Measurements from ENCODE around the gene FBXO36.

DNA sequence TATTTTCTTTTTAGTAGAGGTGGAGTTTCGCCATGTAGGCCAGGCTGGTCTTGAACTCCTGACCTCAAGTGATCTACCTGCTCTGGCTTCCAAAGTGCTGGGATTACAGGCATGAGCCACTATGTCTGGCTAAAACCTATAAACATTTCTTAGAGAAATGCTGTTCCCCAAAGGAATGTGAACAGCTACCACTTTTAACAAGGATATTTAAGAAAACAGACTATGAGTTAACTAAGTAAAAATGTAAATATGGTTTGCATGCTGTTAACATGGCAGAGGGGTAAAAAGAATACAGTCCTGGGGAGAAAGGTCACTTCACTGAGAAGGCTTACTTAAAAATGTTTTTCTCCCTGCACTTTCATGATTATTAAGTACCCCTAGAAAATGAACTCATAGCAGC, 89.3 kb downstream of the FBXO36 start:
- no peak for TF ChIP-seq POLR2A (IDR thresholded peaks at IDR 0.05)
- TF ChIP-seq, protein P1, sequence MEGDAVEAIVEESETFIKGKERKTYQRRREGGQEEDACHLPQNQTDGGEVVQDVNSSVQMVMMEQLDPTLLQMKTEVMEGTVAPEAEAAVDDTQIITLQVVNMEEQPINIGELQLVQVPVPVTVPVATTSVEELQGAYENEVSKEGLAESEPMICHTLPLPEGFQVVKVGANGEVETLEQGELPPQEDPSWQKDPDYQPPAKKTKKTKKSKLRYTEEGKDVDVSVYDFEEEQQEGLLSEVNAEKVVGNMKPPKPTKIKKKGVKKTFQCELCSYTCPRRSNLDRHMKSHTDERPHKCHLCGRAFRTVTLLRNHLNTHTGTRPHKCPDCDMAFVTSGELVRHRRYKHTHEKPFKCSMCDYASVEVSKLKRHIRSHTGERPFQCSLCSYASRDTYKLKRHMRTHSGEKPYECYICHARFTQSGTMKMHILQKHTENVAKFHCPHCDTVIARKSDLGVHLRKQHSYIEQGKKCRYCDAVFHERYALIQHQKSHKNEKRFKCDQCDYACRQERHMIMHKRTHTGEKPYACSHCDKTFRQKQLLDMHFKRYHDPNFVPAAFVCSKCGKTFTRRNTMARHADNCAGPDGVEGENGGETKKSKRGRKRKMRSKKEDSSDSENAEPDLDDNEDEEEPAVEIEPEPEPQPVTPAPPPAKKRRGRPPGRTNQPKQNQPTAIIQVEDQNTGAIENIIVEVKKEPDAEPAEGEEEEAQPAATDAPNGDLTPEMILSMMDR (IDR thresholded peaks at IDR 0.05), result no peak

Measured in body of pancreas (tissue), 4 donors.